Cardiac fibroblast (primary cell): ENCODE results near the gene EXOC3.
A peak's percentile ranks its signal among the peaks of the same experiment; 100 is the strongest.

Experiments used
- DNase-seq, 2 donors: peaks; one replicate each; pipeline versions ENCODE4 v3.0.0 to v3.0.0-alpha.2; 2010; ENCODE audit warnings: low read depth in 2 of 2
- H3K4me3 ChIP-seq, 2 donors: replicated peaks in 1 of 2; 1 replicate in 1 of 2; 2 replicates in 1 of 2; pipeline ENCODE4 v1.5.1; 2011; ENCODE audit warnings: low read depth in 2 of 2, low read length in 2 of 2, mild to moderate bottlenecking in 2 of 2, moderate library complexity in 1 of 2
- TF ChIP-seq, protein P1 (sequence below): IDR thresholded peaks from one replicate; pipeline ENCODE4 v1.5.1; 2011; ENCODE audit warnings: low read depth, mild to moderate bottlenecking, low read length, inconsistent platforms

The EXOC3 gene

DNA sequence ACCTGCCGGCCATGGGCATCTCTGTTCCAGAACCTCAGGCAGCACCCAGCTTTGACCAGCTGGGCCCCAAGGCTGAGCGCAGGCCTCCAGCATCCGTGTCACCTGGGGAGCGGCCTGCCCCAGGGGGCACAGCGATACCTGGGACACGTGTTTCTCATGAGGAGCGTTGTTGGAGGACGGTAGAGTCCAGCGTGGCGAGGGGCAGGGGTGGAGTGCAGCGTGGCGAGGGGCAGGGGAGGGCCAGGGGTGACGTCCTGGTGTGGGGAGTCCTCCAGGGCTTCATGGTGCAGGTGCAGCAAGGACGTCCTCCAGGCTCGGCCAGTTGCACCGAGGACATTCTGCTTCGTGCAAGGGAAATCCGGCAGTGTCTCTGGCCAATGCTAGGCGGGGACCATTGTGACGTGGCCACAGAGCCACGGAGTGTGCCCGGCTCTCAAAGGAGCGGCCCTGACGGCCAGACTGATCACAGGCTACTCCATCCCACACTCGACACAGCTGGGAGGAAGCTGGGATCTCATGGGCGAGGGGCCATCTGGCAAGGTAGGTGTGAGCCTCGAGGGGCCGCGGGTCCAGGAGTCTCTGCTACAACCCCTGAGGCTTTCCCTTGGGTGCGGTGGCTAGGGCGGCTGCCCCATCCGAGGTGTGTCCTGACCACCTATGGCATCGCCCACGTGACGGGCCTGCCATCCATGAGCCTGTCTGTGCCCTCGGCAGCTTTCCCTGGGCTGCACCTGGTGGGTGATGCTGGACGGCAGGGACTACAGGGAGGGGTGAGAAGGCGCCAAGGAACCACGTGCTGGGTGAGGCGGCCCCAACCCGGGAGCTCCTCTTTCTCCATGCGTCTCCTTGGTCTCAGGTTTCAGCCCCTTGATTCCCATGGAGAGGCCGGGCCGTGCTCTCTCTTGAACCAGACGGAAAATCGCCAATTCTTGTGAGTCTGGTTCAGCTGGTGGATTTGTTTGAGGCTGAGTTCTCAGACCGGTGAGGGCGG, 47.4 kb downstream of the EXOC3 start:
- DNase-seq = no peak
- TF ChIP-seq, protein P1, sequence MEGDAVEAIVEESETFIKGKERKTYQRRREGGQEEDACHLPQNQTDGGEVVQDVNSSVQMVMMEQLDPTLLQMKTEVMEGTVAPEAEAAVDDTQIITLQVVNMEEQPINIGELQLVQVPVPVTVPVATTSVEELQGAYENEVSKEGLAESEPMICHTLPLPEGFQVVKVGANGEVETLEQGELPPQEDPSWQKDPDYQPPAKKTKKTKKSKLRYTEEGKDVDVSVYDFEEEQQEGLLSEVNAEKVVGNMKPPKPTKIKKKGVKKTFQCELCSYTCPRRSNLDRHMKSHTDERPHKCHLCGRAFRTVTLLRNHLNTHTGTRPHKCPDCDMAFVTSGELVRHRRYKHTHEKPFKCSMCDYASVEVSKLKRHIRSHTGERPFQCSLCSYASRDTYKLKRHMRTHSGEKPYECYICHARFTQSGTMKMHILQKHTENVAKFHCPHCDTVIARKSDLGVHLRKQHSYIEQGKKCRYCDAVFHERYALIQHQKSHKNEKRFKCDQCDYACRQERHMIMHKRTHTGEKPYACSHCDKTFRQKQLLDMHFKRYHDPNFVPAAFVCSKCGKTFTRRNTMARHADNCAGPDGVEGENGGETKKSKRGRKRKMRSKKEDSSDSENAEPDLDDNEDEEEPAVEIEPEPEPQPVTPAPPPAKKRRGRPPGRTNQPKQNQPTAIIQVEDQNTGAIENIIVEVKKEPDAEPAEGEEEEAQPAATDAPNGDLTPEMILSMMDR = no peak
- no peak overlapping the region for H3K4me3 ChIP-seq

DNA sequence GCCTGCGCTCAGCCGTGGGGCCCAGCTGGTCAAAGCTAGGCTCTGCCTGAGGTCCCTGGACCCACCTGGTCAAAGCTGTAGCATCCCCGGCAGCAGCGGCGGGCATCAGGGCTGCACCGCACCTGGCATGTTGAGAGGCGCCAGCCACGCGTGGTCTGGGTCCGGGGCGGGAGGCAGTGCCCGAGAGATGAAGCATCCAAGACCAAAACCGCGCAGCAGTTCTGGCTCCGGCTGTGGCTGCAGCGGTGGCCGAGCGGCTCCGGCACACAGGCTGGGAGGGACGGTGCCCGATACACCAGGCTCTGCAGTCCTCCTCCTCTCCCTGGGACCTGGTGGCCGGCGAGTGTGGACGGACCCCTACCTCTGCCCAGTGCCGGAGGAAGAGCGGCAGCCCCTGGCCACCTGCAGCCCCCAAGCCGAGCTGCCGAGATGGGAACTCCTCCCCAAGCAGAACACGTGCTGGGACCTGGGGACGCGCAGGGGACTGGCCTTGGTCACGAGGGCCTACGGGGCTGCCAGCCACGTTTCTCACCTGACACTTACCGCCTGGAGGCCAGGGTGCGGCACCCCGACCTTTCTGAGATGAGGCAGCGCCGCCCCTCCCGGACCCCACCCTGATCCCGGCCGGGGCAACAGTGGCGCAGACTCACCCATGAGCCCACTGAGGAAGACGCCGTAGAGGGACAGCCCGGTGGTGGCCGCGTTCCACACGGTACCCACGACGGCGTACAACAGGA, 48.3 kb downstream of the EXOC3 start:
- no peak overlapping the region for H3K4me3 ChIP-seq
- no peak for DNase-seq
- TF ChIP-seq, protein P1 = no peak

DNA sequence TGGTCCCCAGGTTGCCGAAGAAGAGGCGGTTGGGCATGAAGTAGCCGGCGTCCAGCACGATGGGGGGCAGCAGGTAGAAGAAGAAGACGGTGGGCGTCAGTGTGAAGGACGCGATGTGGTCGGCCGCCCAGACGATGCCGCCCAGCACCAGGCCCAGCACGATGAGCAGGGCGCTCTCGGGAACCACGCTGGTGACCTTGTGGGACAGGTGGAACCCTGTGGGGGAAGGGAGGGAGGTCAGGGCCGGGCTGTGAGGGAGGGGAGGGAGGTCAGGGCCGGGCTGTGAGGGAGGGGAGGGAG, 48.8 kb downstream of the EXOC3 start:
- no peak for DNase-seq
- TF ChIP-seq, protein P1 = no peak
- H3K4me3 ChIP-seq = no peak overlapping the region

DNA sequence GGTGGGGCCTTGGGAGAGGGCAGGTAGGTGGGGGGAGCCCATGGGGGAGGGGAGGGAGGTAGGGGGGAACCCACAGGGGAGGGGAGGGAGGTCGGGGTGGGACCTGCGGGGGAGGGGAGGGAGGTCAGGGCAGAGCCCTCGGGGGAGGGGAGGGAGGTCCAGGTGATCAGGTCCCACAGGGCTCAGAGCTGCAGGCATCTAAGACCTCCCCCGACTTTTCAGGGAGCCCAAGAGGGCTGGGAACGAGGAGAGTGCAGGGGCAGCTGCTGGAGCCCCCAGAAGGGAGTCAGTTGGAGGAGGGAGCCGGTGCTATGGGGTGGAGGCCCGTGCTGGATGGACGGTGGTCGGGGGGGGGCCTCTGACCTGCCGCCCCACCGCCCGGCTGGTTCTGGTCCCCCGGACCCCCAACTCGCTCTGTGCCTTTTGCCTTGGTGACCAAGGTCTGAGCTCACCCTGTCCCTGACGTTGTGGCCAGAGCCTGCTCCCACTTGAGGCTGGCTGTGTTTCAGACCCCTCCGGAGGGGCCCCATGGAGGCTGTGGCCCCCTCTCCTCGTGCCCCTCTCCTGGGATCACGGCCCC, 49.4 kb downstream of the EXOC3 start:
- TF ChIP-seq, protein P1 = no peak
- no peak for DNase-seq
- H3K4me3 ChIP-seq = no peak overlapping the region

DNA sequence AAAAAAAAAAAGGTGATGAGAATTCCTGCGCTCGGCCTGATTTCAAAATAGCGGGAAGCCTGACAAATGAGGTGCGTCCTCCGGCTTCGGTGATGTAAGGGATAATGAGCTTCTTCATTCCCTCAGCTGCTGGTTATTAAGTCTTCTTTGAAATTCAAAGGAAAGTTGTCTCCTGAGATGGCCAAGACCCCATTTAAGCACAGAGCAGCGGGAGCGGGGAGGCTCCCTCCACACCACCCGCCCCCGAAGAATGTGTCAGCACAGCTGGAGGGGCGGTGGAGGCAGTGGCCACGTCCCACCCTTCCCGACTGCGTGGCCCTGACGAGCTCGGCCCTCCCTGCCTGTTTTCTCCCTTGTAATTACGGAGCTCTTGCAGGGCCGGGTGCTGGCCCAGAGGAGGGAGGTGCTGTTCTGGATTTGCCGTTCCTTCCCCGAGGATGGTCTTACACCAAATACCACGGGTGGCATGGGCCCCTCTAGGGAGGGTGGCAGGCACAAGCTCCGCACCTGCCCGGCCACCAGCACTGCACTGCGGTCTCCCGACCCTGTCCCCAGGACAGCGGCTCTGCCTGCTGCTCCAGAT, 50.2 kb downstream of the EXOC3 start:
- no peak overlapping the region for H3K4me3 ChIP-seq
- peak in 1 of 2 donors; percentile 22 for DNase-seq
- TF ChIP-seq, protein P1 = no peak

DNA sequence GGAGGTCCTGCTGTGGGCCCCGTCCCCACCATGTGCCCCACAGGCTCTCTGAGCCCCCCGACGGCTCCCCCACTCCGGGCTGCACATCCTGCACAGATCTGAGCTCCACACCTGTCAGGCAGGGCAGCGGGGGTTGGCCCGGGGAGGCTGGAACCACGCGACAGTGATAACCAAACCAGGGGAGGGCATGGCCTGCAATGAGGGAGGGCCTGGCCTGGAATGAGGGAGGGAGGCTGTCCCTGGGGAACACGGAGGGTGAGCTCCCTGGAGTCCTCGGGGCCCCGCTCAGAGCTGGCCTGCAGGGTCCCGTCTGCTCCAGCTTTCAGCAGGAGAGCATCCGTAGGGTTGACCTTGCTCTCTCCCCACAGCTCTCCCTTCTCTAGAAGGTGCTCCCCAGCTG, 50.8 kb downstream of the EXOC3 start:
- DNase-seq = no peak
- TF ChIP-seq, protein P1 = no peak

More for the DNA sequence above, 50.8 kb downstream of the EXOC3 start:
- H3K4me3 ChIP-seq = no peak overlapping the region
